Endothelial cell of umbilical vein (primary cell): ENCODE results near the gene CCS.

Experiments used
- EZH2 ChIP-seq: IDR thresholded peaks from 2 replicates; pipeline ENCODE4 v1.6.1; 2012; ENCODE audit warnings: borderline replicate concordance, low read depth, mild to moderate bottlenecking, moderate library complexity, low read length, inconsistent platforms; ENCODE audit not compliant: severe bottlenecking
- GATA2 ChIP-seq: IDR thresholded peaks from 2 replicates; pipeline ENCODE4 v1.7.0; 2011; ENCODE audit warnings: low read depth, mild to moderate bottlenecking, moderate library complexity, mixed read lengths, low read length; ENCODE audit not compliant: insufficient read length, insufficient read depth
- JUN ChIP-seq: IDR thresholded peaks from 2 replicates; pipeline ENCODE4 v1.6.1; 2011; ENCODE audit warnings: borderline replicate concordance, low read depth; ENCODE audit not compliant: insufficient read length, insufficient read depth
- POLR2A ChIP-seq: IDR thresholded peaks from 2 replicates; pipeline ENCODE4 v1.6.1; 2012; ENCODE audit warnings: low read depth, mild to moderate bottlenecking, control low read depth, low read length
- POLR2AphosphoS5 ChIP-seq: IDR thresholded peaks from 2 replicates; pipeline ENCODE4 v1.6.1; 2012; ENCODE audit warnings: low read depth, mild to moderate bottlenecking, control low read depth, low read length, moderate library complexity; ENCODE audit not compliant: insufficient read depth
- TF ChIP-seq, protein P1 (sequence below), 2 donors: IDR thresholded peaks; 1 replicate in 1 of 2; 2 replicates in 1 of 2; pipeline ENCODE4 v1.5.1; 2011; ENCODE audit warnings: low read length in 2 of 2, mild to moderate bottlenecking in 2 of 2, moderate library complexity in 2 of 2, control low read depth in 1 of 2, inconsistent platforms in 1 of 2, low read depth in 1 of 2; ENCODE audit not compliant: insufficient read depth in 1 of 2; ENCODE audit errors: extremely low read depth in 1 of 2
- TF ChIP-seq, protein P2 (sequence below): IDR thresholded peaks from 2 replicates; pipeline ENCODE4 v1.6.1; 2011; ENCODE audit not compliant: insufficient read depth, insufficient read length

DNA sequence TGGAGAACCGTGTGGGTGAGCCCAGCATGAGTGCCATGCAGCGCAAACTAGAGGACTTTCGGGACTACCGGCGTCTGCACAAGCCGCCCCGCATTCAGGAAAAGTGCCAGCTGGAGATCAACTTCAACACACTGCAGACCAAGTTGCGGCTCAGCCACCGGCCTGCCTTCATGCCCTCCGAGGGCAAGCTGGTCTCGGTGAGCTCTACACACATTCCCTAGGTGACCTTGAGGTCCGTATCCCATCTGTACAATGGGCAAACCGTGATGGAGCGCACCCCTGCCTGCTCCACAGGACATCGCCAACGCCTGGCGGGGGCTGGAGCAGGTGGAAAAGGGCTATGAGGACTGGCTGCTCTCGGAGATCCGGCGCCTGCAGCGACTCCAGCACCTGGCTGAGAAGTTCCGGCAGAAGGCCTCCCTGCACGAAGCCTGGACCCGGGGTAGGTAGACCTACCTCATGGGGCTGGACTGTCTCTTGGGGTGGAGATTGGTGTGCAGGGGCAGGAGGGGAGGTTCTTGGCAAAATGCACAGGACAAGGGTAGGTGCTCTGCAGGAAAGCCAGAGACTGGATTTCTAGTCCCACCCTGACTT lies 35.2 kb upstream of the CCS start:
- TF ChIP-seq, protein P1, sequence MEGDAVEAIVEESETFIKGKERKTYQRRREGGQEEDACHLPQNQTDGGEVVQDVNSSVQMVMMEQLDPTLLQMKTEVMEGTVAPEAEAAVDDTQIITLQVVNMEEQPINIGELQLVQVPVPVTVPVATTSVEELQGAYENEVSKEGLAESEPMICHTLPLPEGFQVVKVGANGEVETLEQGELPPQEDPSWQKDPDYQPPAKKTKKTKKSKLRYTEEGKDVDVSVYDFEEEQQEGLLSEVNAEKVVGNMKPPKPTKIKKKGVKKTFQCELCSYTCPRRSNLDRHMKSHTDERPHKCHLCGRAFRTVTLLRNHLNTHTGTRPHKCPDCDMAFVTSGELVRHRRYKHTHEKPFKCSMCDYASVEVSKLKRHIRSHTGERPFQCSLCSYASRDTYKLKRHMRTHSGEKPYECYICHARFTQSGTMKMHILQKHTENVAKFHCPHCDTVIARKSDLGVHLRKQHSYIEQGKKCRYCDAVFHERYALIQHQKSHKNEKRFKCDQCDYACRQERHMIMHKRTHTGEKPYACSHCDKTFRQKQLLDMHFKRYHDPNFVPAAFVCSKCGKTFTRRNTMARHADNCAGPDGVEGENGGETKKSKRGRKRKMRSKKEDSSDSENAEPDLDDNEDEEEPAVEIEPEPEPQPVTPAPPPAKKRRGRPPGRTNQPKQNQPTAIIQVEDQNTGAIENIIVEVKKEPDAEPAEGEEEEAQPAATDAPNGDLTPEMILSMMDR (IDR thresholded peaks at IDR 0.05; ENCODE audit: extremely low read depth in 1 of 2, insufficient read depth in 1 of 2, low read depth in 1 of 2, low read length in 2 of 2): no peak
- TF ChIP-seq EZH2: no peak
- no peak for TF ChIP-seq POLR2A
- no peak for TF ChIP-seq POLR2AphosphoS5
- TF ChIP-seq, protein P2, sequence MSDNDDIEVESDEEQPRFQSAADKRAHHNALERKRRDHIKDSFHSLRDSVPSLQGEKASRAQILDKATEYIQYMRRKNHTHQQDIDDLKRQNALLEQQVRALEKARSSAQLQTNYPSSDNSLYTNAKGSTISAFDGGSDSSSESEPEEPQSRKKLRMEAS: no peak
- TF ChIP-seq JUN: no peak
- no peak for TF ChIP-seq GATA2
